GM12875 (cell line): ENCODE data around the gene RSRC2.
"Not testable (repeated sequence)": the region's sequence is repeated elsewhere in the genome, so short reads cannot be mapped to it uniquely, and the experiment has no call there.

Source experiments
- H3K4me3 ChIP-seq: one replicate; pipeline ENCODE4 v1.5.1; 2011; ENCODE audit warnings: low read depth, low read length, control low read depth
- TF ChIP-seq, protein P1 (sequence below): IDR thresholded peaks from 2 replicates; pipeline ENCODE4 v1.5.1; 2011; ENCODE audit warnings: low read depth, mild to moderate bottlenecking, control low read depth, inconsistent platforms, low read length, moderate library complexity, borderline replicate concordance; ENCODE audit not compliant: insufficient read depth

Gene RSRC2

DNA sequence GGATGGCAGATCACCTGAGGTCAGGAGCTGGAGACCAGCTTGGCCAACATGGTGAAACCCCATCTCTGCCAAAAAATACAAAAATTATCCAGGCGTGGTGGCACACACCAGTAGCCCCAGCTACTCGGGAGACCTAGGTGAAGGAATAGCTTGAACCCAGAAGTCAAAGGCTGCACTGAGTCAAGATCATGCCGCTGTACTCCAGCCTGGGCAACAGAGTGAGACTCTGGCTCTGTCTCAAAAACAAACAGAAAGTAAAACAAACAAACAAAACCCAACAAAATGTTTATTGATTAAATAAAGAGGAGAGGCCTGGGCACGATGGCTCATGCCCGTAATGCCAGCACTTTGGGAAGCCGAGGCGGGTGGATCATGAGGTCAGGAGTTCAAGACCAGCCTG is 31.5 kb downstream of the RSRC2 start:
- TF ChIP-seq, protein P1, sequence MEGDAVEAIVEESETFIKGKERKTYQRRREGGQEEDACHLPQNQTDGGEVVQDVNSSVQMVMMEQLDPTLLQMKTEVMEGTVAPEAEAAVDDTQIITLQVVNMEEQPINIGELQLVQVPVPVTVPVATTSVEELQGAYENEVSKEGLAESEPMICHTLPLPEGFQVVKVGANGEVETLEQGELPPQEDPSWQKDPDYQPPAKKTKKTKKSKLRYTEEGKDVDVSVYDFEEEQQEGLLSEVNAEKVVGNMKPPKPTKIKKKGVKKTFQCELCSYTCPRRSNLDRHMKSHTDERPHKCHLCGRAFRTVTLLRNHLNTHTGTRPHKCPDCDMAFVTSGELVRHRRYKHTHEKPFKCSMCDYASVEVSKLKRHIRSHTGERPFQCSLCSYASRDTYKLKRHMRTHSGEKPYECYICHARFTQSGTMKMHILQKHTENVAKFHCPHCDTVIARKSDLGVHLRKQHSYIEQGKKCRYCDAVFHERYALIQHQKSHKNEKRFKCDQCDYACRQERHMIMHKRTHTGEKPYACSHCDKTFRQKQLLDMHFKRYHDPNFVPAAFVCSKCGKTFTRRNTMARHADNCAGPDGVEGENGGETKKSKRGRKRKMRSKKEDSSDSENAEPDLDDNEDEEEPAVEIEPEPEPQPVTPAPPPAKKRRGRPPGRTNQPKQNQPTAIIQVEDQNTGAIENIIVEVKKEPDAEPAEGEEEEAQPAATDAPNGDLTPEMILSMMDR = no peak
- H3K4me3 ChIP-seq = no peak overlapping the region

DNA sequence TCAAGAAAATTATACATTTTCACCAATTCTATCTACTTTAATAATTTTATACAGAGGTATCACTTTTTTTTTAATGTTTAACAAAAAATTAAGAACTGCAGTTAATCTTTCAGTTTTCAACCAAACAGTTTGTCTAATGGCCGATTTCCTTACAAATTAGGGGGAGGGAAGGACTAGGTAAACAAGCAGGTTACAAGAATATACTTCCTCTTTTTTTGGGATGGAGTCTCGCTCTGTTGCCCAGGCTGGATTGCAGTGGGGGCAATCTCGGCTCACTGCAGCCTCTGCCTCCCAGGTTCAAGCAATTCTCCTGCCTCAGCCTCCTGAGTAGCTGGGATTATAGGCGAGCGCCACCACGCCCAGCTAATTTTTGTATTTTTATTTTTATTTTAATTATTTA is 33.5 kb downstream of the RSRC2 start:
- H3K4me3 ChIP-seq = not testable (repeated sequence)

DNA sequence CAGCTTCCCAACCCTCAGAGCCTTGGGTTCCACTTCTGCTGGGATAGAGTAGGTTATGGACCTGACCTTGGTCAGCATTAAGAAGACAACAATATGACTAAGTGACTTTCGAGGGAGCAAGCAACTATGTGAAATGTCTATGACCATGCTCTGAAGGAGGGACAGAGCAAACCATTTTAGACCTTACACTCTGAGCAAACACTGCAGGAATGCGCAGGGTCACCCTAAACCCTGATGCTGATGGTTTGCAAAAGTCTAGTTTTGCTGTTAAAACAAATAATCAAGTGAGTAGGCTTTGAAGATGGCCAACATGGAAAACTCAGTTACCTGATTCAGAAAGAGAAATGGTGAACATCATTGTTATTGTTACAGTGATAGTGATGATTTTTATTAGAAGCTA is 34.7 kb downstream of the RSRC2 start:
- H3K4me3 ChIP-seq = no peak overlapping the region
- TF ChIP-seq, protein P1 = no peak

DNA sequence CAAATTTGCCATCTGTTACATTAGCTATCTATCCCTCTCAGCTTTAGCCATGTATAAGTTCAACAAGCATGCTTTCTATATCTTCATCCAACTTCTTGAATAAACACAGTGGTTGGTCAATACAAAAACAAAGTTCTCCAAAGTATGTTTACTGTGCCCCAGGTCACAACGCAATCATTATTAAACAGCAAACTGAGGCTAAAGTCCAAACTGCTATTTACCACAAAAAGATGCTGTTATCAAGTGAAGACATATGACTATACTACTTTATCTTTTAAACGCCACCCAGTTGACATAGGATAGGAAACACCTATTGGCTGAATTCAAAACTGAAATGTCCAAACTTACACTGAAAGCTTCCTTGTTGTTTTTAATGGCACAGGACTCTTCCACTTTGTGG is 37.7 kb downstream of the RSRC2 start:
- TF ChIP-seq, protein P1 = no peak
- H3K4me3 ChIP-seq = no peak overlapping the region

DNA sequence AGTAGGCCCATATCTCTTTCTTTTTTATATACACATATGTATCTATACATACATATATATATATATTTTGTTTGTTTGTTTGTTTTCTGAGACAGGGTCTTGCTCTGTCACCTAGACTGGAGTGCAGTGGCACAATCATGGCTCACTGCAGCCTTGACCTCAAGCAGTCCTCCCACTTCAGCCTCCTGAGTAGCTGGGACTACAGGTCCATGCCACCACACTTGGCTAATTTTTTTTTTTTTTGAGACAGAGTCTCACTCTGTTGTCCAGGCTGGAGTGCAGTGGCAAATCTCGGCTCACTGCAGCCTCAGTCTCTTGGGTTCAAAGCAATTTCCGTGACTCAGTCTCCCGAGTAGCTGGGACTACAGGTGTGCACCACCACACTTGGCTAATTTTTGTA is 38.9 kb downstream of the RSRC2 start:
- not testable (repeated sequence) for H3K4me3 ChIP-seq

DNA sequence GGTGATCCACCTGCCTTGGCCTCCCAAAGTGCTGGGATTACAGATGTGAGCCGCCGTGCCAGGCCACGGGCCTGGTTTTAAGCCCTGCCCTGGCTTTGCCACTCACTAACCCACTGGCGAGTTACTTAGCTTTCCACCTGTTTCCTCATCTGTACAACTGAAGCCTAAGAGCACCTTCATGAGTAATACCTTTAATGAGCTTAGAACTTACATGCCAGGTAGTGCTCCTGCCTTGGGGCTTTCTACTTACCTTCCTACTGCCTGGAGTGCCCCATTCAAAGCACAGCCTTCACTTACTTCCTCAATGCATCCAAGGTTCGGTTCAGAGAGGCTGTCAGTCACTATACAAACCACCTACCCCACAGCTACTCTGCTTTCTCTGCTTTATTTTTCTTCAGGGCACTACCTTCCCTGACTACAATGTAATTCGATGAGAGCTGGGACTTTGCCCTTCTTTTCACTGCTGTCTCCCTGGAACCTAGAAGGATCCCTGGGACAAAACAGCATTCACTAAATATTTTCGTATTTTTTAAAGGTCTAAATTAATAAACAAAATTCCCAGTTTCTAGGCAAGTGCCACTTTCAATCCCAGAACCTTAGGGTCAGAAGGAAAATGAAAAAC is 39.8 kb downstream of the RSRC2 start:
- no peak overlapping the region for H3K4me3 ChIP-seq
- TF ChIP-seq, protein P1 = no peak

DNA sequence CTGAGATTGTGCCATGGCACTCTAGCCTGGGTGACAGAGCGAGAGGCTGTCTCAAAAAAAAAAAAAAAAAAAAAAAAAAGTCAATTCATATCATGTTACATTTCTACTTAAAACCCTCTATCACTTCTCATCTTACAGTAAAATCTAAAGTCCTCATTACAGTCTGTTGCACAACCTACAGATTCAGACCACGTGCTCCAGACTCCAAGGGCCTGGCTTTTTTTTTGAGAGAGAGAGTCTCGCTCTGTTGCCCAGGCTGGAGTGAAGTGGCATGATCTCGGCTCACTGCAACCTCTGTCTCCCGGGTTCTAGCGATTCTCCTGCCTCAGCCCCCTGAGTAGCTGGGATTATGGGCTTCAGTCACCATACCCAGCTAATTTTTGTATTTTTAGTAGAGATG is 40.4 kb downstream of the RSRC2 start:
- not testable (repeated sequence) for H3K4me3 ChIP-seq

DNA sequence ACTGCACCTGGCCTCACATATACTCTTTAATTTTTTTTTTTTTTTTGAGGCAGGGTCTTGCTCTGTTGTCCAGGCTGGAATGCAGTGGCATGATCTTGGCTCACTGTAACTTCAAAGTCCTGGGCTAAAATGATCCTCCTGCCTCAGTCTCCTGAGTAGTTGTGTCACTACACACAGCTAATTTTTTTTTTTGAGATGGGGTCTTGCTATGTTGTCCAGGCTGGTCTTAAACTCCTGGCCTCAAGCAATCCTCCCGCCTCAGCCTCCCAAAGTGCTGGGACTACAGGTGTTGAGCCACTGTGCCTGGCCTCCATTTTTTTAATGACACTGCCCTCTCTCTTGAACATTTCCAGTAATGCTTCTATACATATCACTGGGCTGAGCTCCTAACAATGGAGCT is 42.4 kb downstream of the RSRC2 start:
- H3K4me3 ChIP-seq = not testable (repeated sequence)

DNA sequence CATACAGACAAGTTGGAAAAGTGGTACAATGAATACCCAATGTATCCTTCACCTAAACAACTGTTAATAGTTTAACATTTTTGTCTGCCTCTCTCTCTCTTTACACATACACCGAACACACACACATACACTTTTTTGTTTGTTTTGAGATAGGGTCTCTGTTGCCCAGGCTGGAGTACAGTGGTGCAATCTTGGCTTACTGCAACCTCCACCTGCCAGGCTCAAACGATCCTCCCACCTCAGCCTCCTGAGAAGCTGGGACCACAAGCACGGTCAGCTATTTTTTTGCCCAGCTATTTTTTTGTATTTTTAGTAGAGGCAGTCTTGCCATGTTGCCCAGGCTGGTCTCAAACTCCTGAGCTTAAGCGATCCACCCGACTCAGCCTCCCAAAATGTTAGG is 42.8 kb downstream of the RSRC2 start:
- H3K4me3 ChIP-seq = no peak overlapping the region
- TF ChIP-seq, protein P1 = no peak
